A549 treated with GW870086 at 1 μM for 4 hours (cell line): Measurements from ENCODE around the gene CHD1. TPM values are rescaled to one million over a fixed set of nuclear protein-coding genes. Genes with fewer than 3 reads are reported as not detected.

Experiments used
- total RNA-seq: library from RNA; stranded (reverse); fragments of 200-300 nt; extraction: Qiagen RNA extraction; gene quantifications from 5 replicates; pipeline ENCODE4 v1.2.3, GENCODE V29; 2022; ENCODE audit warnings: low read depth

The CHD1 gene
- 23.7 to 34.4 TPM (median 25.9 TPM) in 5 replicates for total RNA-seq

GRCh38 chr5:98928873-98929709 is at the start of gene CHD1:
Gene CHD1, minus strand, starts transcription at chr5:98929007. Its CDS starts 2,621 bp downstream, at chr5:98926386.

Other genes starting within 250 kb of the CHD1 start
- 6.3 to 7.6 TPM (median 7.5 TPM) in 5 replicates for gene RGMB, start 155.3 kb downstream of the CHD1 start, total RNA-seq